Measurements from ENCODE around the gene JAZF1.

The JAZF1 gene

DNA sequence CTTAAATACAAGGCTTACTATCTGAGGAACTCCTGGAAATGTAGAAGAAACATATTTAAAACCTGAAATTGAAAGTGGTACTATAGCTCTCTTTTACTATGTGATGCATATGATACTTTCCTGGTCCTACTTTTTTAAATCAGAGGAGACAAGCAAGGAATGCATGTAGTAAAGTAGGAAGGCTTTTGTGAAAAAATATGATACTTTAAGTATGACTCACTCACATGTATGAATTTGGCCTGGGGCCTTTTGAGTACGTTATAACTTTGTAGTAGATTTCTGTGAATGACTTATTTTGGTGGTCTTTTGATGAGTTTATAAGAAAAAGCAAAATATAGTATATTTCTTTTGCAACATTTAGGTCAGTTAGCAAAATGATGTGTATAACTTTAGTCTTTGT is 386.8 kb downstream of the JAZF1 start:
- peak; percentile 68 for DNase-seq

DNA sequence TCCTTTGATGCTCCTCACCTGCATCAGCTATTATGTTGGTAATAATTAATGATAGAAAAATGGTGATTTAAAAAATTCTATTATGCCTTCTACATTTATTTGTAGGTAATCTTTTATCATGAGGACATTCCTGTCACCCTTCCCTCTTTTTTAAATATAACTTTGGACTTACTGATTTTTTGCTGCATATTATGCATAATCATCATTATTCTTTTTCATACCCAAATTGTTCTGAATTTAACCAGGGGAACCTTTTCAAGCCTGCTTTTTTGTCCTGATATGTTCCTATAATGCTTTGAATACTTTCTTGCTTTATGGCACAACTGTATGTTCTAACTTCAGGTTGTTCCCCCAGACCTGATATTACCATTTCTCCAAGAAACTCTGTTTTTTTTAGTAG is 392.2 kb downstream of the JAZF1 start:
- no peak for DNase-seq

DNA sequence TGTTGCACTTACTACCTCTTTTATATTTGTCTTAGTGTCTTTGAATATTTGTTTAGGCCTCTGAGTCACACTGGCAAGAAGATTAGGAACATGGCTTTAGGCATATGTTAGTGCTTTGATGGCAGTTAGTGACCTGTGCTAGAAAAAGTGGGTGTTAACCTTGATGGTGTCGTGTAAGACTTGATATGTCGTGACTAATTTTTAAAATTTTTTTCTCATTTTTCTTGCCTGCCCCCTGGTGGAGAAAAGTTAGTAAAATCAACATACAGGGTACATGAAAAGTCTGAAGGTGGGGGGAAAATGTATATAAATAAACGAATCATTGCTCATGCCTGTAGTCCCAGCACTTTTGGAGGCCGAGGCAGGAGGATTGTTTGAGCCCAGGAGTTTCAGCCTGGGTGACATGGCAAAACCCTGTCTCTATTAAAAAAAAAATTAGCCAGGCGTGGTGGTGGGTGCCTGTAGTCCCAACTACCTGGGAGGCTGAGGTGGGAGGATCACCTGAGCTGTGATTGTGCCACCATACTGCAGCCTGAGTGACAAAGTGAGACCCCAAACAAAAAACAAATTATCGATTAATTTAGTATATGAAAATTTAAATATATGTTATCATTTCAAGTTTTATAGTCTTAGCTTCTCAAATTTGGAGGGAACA is 396.1 kb downstream of the JAZF1 start:
- DNase-seq: peak; percentile 76

DNA sequence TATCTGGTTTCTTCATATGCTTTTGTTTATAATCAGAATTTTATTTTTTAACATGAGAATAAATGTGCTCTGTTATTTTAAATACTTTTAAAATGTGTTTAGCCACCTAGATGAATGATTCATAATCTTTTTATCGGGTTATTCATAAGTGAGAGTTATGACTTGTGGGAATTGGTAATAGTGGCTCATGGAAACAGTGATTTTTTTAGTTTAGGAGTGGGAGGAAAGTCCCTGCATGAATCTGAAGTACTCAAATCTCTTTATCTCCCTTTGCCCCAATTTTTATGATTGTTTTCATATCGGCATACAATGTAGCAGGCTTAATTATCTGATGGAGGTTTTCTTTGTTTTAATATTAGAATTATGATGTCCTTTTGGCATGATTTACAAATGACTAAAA is 397.7 kb downstream of the JAZF1 start:
- DNase-seq: peak; percentile 60

DNA sequence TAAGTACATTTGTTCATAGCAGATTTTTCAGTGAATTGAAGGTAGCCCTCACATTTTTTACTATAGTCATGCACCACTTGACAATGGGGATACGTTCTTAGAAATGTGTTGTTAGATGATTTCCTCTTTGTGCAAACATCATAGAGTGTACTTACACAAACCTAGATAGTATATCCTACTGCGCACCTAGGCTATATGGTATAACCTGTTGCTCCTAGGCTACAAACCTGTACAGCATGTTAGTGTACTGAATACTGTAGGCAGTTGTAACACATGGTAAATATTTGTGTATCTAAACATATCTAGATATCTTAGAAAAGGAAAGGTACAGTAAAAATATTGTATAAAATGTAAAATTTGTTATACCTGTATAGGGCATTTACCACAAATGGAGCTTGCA is 399.4 kb downstream of the JAZF1 start:
- no peak for DNase-seq
